Suprapubic skin (tissue), 4 donors: Measurements from ENCODE around the gene SCRN1.

Experiments used
- CTCF ChIP-seq, 2 donors: fragments of 200-600 bp in 1 of 2; fragments of 450-650 bp in 1 of 2; sonication (generic) in 1 of 2; IDR thresholded peaks; one replicate each; pipeline ENCODE4 v1.5.1; 2016 to 2019; ENCODE audit warnings: antibody characterized with exemption in 2 of 2, mild to moderate bottlenecking in 1 of 2, moderate library complexity in 1 of 2
- POLR2A ChIP-seq, 2 donors: fragments of 450-650 bp; IDR thresholded peaks; one replicate each; pipeline ENCODE4 v1.6.1; 2017; ENCODE audit warnings: antibody characterized with exemption in 2 of 2, mild to moderate bottlenecking in 2 of 2, moderate library complexity in 2 of 2
- POLR2AphosphoS5 ChIP-seq, 3 donors: sonication (generic); formaldehyde crosslinking; IDR thresholded peaks; one replicate each; pipeline ENCODE4 v1.6.1; 2017; ENCODE audit warnings: antibody characterized with exemption in 3 of 3

- no peak for TF ChIP-seq POLR2AphosphoS5 (IDR thresholded peaks at IDR 0.05)
- TF ChIP-seq CTCF (IDR thresholded peaks at IDR 0.05): no peak
- TF ChIP-seq POLR2A (IDR thresholded peaks at IDR 0.05): no peak
These were observed 69.1 kb downstream of the SCRN1 start for GRCh38 chr7:29920491-29920890.
